ENCODE results near the gene FPGS. TPM values are rescaled to one million over a fixed set of nuclear protein-coding genes. Genes with fewer than 3 reads are reported as not detected.

Gene FPGS
- total RNA-seq, 1 donor from 2014 or later = 55.4 TPM

- no peaks in the 10 kb centered on the region for H3K9me3 ChIP-seq
Measured at GRCh38 chr9:127791085-127791484, 11.6 kb upstream of the FPGS start.

GRCh38 chr9:127792417-127793031 is 10.2 kb upstream of the FPGS start:
- no peak overlapping the region for H3K4me3 ChIP-seq
- ATAC-seq (no peak), DNase-seq (no peak)
- TF ChIP-seq CTCF (IDR thresholded peaks at IDR 0.05) = no peak
- H3K4me1 ChIP-seq = peaks cover 62% of the 10 kb centered on the region
- H3K36me3 ChIP-seq = peaks cover 57% of the 10 kb centered on the region
- H3K9me3 ChIP-seq = no peaks in the 10 kb centered on the region
- intact Hi-C loops (cut with DNase I) = no loop called here
- no peak overlapping the region for H3K27ac ChIP-seq
- no peaks in the 10 kb centered on the region for H3K27me3 ChIP-seq (ENCODE audit: low read depth)

More at GRCh38 chr9:127791085-127791484, 11.6 kb upstream of the FPGS start:
- ATAC-seq (no peak), DNase-seq (no peak)
- intact Hi-C loops (cut with DNase I) = no loop called here
- peaks cover 61% of the 10 kb centered on the region for H3K4me1 ChIP-seq
- H3K36me3 ChIP-seq = peaks cover 66% of the 10 kb centered on the region
- H3K27me3 ChIP-seq (ENCODE audit: low read depth) = no peaks in the 10 kb centered on the region
- H3K4me3 ChIP-seq = no peak overlapping the region
- no peak overlapping the region for H3K27ac ChIP-seq
- no peak for TF ChIP-seq CTCF (IDR thresholded peaks at IDR 0.05)

- H3K27me3 ChIP-seq (ENCODE audit: low read depth) = no peaks in the 10 kb centered on the region
- no peak for TF ChIP-seq CTCF (IDR thresholded peaks at IDR 0.05)
- H3K4me1 ChIP-seq = peaks cover 55% of the 10 kb centered on the region
- H3K27ac ChIP-seq = peak overlapping the region; percentile 61
- DNase-seq (no peak), ATAC-seq (no peak)
- peaks cover 50% of the 10 kb centered on the region for H3K36me3 ChIP-seq
- H3K4me3 ChIP-seq = no peak overlapping the region
- H3K9me3 ChIP-seq = no peaks in the 10 kb centered on the region
- intact Hi-C loops (cut with DNase I) = no loop called here
Measured at GRCh38 chr9:127793093-127793708, 9.5 kb upstream of the FPGS start.

GRCh38 chr9:127794001-127794791 is 8.5 kb upstream of the FPGS start:
- intact Hi-C loops (cut with DNase I) = no loop called here
- peak; percentile 74 to 80 for ATAC-seq
- TF ChIP-seq CTCF (IDR thresholded peaks at IDR 0.05) = no peak
- Histone ChIP-seq H3K4me3 (no peak overlapping the region), H3K9me3 (no peaks in the 10 kb centered on the region), H3K27me3 (ENCODE audit: low read depth) (no peaks in the 10 kb centered on the region), H3K36me3 (peaks cover 40% of the 10 kb centered on the region), H3K4me1 (peaks cover 45% of the 10 kb centered on the region), H3K27ac (peak overlapping the region; percentile 61)
- peak; percentile 59 for DNase-seq

GRCh38 chr9:127796225-127796813 is 6.4 kb upstream of the FPGS start:
- peak overlapping the region; percentile 41 for H3K27ac ChIP-seq
- H3K9me3 ChIP-seq = no peaks in the 10 kb centered on the region
- peaks cover 19% of the 10 kb centered on the region for H3K36me3 ChIP-seq
- no peak overlapping the region for H3K4me3 ChIP-seq
- intact Hi-C loops (cut with DNase I) = no loop called here
- peaks cover 39% of the 10 kb centered on the region for H3K4me1 ChIP-seq
- DNase-seq (peak; percentile 64), ATAC-seq (peak; percentile 55 to 59)
- no peaks in the 10 kb centered on the region for H3K27me3 ChIP-seq (ENCODE audit: low read depth)
- no peak for TF ChIP-seq CTCF (IDR thresholded peaks at IDR 0.05)
